Thyroid gland (tissue), 4 donors: ENCODE measurements around the gene FRAS1.

Source experiments
- POLR2A ChIP-seq, 2 donors: fragments of 450-650 bp; IDR thresholded peaks; one replicate each; pipeline ENCODE4 v1.6.1; 2017; ENCODE audit warnings: antibody characterized with exemption in 2 of 2, mild to moderate bottlenecking in 2 of 2, moderate library complexity in 1 of 2
- TF ChIP-seq, protein P1 (sequence below), 6 experiments: fragments of 200-600 bp in 3 of 6; fragments of 450-650 bp in 3 of 6; sonication (generic) in 3 of 6; IDR thresholded peaks; one replicate each; pipeline ENCODE4 v1.5.1; 2016 to 2019; ENCODE audit warnings: antibody characterized with exemption in 6 of 6, mild to moderate bottlenecking in 2 of 6, inconsistent platforms in 1 of 6, moderate library complexity in 1 of 6

DNA sequence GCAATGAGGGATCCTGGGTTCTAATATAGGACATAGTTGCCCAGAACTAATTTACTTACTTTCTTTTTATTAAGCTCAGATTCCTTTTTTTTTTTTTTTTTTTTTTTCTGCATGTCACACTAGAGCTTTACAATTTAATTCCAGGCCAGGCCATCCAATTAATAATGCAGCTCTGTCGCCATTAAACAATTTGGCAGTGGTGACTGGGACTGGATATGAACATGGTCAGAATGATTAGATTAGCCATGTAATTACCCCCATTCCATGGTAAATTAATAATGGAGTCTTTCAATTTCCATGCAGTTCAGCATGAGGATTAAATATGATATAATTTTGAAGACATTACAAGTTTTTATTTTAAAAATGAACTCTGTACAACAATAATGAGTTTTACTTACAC is 267.5 kb downstream of the FRAS1 start:
- TF ChIP-seq POLR2A (IDR thresholded peaks at IDR 0.05): no peak
- TF ChIP-seq, protein P1, sequence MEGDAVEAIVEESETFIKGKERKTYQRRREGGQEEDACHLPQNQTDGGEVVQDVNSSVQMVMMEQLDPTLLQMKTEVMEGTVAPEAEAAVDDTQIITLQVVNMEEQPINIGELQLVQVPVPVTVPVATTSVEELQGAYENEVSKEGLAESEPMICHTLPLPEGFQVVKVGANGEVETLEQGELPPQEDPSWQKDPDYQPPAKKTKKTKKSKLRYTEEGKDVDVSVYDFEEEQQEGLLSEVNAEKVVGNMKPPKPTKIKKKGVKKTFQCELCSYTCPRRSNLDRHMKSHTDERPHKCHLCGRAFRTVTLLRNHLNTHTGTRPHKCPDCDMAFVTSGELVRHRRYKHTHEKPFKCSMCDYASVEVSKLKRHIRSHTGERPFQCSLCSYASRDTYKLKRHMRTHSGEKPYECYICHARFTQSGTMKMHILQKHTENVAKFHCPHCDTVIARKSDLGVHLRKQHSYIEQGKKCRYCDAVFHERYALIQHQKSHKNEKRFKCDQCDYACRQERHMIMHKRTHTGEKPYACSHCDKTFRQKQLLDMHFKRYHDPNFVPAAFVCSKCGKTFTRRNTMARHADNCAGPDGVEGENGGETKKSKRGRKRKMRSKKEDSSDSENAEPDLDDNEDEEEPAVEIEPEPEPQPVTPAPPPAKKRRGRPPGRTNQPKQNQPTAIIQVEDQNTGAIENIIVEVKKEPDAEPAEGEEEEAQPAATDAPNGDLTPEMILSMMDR (IDR thresholded peaks at IDR 0.05): no peak
